ENCODE measurements around the gene WRNIP1.

WRNIP1 gene

DNA sequence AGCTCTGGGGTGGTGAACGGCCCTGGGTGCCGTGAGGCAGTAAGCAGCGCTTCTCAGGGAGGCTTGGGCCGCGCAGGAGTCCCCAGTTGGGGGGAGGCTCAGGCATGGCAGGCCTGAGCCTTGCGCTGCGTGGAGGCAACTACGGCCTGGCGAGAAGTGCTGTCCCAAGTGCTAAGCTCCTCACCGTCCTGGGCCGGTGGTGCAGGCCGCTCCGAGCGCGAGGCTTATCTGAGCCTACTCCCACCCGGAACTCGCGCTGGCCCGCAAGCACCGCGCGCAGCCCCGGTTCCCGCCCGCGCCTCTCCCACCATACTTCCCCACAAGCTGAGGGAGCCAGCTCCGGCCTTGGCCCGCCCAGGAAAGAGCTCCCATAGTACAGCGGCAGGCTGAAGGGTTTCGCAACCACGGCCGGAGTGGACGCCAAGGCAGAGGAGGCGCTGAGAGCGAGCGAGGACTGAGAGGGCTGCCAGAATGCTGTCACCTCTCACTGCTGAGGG, 1.8 kb upstream of the WRNIP1 start:
- DNase-seq, result no peak

DNA sequence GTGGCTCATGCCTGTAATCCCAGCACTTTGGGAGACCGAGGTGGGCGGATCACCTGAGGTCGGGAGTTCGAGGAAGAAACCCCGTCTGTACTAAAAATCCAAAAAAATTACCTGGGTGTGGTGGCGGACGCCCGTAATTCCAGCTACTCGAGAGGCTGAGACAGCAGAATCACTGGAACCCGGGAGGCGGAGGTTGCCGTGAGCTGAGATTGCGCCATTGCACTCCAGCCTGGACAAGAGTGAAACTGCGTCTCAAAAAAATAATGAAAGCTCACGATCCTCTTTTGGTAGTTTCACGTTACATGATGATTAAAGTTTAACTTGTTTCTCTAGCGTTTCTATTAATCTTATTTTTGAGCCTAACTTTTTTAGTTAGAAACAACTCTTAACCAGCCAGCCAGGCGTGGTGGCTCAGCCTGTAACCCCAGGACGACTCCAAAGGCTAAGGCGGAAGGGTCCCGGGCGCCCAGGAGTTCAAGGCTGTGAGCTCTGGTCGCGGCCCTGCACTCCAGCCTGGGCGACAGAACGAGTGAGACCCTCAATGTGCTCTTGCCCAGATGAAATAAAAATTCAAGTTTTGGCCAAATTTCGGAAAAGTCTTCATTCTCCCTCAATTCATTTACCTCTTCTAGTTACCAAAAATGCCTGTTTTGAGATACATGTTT, 1.2 kb upstream of the WRNIP1 start:
- no peak for DNase-seq

DNA sequence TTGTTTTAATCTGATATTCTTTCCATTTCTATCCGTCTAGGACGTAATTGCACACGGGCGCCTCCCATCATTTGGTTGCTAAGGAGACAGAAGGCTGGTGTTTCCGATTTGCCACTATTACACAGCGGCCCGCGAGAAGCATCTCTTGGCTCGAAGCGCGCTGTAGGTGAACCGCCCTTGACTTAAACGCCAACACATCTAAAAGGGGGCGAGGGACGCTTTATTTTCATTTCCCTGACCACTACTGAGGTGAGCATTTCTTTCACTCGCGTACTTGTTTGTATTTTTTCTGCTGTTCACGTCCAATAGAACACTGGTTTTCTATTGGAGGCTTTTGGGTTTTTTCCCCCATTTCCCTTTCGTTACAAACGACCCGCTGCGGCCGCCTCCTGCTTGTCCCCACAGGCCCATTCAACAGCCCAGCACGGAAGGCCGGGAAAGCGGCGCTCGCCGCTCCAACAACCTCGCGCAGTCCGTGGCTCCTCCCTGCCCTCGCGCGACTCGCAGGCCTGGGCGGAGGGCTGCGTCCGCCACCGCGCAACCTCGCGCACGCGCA, 505 bp upstream of the WRNIP1 start:
- peak; percentile 43 to 70 (median 63) for DNase-seq

DNA sequence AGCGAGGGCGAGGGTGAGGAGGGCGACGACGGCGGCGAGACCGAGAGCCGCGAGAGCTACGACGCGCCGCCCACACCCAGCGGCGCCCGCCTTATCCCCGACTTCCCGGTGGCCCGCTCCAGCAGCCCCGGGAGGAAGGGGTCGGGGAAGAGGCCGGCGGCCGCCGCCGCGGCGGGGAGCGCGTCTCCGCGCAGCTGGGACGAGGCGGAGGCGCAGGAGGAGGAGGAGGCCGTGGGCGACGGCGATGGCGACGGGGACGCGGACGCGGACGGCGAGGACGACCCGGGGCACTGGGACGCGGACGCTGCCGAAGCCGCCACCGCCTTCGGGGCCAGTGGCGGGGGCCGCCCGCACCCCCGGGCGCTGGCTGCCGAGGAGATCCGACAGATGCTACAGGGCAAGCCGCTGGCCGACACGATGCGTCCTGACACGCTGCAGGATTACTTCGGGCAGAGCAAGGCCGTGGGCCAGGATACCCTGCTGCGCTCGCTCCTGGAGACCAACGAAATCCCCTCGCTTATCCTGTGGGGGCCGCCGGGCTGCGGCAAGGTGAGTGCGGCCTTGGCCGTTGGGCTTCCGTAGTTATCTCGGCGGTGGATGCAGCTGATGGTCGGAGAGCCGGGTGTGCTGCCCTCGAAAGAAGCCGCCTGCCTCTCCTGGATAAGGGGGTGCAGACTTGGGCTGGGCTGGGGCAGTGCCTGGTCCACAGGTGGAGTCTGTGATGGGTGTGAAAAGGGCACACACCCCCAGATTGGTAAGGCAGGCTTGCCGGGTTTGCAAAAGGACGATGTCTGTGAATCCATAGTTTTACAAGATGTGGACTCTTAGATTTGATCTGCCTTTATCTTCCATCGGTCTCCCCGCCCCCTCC, 938 bp downstream of the WRNIP1 start:
- DNase-seq, result peak in 4 of 5 donors; percentile 14 to 50 (median 20)

DNA sequence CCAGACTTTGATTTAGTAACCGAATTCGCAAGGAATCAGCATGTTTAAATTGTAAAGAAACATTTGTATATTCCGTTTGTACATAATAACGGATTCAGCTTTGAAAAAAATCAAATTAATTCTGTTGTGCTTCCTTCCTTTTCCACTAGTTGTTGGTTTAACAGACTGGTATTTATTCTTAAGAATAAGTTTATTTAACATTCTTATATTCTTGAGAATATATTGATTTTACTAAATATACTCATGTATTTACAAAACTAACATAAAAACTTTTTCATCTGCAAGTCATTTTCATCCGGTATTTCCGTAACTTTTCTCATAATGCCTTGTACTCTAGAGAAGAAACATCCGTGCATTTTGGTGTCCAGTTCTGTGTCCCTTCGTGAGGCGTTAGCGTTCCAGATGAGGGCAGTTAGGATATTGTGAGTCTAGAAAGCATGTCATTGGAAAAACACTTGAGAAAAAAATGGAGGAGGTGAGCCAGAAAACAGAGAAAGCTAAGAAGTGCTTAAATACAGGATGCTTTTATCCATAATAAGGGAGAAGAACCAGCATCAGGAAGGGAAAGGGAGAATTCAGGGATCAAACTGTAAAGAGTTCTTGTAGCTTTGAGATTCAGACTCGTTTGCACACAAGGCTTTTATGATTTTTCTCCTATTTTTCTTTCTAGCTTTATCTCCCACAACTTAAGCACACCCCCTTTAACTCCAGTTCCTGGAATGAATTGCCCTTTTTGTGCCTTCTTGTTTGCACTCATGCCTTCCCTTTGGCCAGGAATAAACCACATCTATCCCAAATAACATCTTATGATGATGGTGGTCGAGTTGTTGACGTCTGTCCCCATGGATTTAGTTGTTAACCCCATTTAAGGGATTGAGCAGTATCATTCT, 1.8 kb downstream of the WRNIP1 start:
- no peak for DNase-seq

DNA sequence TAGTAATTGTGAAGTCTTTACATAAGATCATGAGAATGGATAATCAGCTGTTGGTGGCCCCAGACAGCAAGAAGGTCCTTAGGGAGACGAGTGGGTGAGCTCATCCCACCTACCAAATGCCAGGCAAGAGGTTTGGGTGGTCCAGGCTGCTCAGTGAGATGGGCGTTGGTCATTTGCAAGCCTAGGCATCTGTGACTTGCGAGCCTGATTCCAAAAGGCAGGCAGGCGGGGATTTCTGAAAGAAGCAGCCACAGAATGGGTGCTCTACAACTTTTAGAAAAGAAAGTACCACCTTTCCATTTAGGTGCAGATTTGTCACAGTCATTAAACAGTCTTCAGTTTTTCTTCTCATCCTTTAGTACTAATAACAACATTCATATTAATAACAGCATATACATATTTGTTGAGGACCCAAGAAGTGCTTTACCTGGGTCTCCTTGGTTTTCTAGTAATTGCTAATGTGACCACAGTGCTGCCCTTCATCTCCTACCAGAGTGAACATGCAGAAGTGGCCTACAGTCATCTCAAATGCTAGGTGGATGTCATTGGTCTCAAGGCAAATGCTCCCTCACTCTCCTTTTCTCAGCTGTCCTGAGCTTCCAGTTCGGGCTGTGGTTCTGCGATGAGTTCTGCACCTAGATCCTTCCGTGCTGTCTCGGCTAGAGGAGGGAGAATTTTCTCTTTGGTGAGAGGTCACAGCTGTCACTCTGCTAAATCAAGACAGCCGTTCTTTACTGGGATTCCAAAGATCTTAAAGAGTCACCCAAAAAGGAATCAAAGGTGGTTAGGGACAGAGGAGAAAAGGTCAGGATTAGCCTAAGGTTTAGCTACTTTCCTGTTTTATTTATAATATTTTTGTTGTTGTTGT, 2.7 kb downstream of the WRNIP1 start:
- DNase-seq, result peak in 1 of 5 donors; percentile 12

DNA sequence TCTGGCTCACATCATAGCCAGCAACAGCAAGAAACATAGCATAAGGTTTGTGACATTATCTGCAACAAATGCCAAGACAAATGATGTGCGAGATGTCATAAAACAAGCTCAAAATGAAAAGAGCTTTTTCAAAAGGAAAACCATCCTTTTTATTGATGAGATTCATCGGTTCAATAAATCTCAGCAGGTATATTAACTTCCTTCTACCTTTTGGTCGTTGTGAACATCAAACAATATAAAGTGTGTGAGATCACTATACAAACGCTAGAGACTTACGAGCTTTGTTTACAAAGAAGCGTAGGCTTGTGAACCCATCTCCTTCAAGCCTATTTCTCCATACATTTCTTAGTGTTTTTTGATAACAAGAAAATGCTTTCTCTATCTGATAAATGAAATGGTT, 3.5 kb downstream of the WRNIP1 start:
- no peak for DNase-seq

DNA sequence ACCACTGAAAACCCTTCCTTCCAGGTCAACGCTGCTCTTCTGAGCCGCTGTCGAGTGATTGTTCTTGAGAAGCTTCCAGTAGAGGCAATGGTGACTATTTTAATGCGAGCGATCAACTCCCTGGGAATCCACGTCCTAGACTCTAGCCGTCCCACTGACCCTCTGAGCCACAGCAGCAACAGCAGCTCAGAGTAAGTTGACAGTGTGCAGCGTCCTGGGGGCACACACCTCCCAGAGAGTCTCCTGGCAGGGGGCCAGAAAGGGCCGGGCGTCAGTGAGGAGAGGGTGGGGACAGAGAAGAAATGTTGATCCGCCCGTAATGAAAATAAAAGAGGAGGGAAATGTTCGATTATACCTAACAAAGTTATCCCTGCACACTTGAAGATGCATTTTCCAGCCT, 5.0 kb downstream of the WRNIP1 start:
- no peak for DNase-seq

DNA sequence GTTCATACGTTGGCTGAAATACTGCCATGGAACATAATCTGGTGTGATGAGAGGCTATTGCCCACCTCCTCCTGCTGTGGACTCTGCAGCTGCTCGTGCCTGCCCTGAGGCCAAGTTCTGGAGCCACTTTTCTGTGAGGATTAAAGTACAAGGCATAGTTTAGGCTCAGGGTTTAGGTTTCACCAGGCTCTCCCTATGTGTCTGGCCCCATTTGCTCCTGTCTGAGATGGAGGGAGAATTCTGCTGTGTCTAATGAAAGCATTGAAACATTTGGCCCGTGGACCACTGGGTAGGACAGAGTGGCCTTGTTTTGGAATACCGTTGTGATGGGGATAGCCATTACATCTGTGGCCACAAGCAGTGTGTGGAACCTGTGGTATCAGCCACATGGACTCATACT, 5.9 kb downstream of the WRNIP1 start:
- DNase-seq, result no peak

DNA sequence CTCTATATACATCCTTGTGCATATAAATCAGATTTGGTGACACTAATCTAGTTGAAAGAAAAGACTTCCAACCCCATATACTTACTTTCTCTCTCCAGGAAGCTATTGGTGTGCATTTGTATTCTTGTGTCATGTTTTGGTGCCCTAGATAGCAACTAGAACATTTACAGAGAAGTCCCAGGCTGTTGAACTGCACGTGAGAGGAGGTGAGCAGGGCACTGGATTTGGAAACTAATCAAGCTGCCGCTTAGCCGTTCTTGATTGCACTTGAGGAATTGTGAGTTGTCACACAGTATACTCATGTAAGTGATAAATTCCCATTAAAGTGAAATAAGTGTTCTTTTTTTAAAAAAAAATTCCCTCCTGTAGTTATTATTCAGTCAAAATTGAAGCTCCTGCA, 7.6 kb downstream of the WRNIP1 start:
- DNase-seq, result no peak

DNA sequence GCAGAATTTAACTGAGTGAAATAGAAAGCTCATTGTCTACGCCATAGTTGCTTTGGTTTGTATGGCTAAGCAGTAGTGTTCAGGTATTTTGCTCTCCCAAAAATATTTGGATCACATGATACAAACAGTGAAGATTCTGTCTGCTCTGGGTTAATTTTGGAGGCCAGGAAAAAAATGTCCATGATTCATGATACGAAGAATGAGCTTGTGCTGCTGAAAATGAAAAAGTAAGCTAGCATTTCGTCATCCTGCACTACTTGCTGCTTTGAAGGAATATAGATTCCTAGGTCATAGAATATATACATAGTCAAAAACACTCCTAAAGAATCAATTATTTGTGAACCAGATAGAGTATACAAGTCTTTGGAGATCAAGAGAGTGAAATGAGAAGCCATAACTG, 8.3 kb downstream of the WRNIP1 start:
- DNase-seq, result no peak

DNA sequence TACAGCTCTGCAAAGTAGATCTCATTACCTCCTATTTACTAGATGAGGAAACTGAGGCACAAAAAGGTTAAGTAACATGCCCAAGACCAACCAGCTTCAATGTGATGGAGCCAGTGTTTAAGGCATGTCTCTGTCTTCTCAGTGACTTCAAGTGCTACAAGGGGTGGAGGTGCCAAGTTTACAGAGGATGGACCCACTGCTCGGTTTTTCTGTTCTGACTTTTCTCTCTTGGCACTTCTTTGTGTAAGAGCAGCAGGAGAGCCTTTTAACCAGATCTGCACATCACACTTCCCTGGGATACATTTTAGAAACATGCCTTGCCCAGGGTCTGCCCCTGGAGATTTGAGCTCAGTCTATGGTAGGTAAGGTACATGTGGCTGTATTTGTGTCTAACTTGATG, 9.8 kb downstream of the WRNIP1 start:
- no peak for DNase-seq

DNA sequence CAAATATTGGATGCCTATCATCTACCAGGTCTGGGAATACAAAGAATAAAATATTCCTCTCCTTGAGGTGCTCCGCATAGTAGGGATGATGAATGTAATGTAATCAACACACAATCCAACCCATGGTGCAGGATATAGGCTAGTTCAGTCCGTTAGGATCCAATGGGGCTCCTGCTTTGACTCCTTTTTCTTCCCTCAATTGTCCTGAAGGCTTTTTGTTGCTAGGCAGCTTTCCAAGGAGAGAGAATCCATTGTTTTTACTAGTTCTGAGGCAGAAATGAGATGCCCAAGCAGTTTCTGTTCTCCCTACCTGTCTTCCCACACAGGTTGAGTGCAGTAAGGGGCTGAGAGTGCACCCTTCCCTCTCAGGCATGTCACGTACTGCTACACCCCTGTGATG, 12.1 kb downstream of the WRNIP1 start:
- DNase-seq, result no peak

DNA sequence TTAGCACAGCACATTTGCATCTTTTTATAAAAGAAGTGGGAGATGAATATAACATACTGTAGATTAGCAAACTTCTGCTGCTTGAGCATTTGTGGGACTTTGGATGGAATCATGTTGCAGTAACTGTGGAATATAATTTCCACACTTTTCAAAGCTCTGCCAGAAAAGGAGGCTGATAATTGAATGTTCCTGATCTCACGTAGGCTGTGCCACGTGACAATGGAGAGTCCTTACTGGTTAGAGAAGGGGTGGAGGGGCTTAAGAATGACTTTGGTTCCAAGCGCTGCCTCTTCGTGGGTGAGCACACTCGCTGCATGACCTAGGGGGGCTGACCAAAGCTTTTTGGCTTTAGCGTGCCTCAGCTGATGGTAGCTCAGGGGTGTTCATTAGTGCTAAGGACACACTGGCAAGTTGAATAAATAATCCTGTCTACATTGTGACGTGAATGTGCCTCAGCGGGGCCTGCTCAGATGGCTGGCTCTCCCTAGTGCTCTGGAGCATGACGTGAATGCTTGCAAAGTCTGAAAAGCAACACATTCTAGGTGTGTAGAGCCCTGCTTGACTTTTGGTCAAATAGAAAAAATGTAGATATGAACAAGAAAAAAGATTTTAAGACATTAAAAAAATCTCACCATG, 15.0 kb downstream of the WRNIP1 start:
- DNase-seq, result no peak

DNA sequence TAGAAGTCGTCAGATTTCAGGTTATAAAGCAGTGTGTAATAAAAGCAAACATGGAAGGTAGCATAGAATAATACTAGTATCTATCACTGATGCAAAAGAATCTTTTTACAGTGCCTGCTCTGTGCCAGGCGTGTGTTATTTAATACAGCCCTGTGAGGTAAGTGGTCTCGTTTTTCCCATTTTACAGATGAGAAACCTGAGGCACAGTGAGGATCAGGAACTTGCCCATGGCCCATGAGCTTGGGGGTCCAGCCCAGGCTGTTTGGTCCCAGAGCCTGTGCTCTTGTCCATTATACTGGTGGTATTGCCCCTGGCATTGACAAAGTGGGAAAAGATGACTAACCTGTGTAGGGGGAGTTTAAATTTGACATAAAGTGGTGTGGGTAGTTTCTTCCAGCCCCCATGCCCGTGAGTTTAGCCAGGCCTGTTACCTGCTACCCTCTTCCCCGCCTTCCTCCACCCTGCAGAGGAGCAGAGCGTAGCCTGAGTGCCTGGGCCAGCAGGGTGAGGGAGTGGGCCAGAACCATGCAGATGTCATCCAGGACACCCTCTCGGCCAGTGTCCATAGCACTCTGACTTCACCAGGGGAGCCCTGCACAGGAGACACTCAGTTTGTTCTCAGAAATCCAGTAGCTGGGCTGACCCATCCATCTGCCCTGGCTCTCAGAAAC, 16.6 kb downstream of the WRNIP1 start:
- DNase-seq, result no peak

DNA sequence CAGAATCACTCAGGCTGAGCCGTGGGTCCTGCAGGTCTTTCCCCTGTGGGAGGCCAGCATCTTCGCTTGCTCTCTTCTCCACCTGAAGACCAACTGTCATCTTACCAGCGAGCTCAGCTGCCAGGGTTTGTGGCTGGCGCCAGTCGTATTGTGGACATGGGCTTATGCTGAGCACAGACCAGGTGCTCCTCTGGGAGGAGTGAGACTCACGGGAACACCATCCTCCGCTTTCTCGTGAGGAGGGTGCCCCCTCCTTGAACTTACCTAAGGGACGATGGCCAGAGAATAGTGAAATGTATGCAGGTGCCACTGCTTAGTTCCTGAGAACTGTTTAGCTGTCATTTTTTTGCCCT, 17.1 kb downstream of the WRNIP1 start:
- no peak for DNase-seq

DNA sequence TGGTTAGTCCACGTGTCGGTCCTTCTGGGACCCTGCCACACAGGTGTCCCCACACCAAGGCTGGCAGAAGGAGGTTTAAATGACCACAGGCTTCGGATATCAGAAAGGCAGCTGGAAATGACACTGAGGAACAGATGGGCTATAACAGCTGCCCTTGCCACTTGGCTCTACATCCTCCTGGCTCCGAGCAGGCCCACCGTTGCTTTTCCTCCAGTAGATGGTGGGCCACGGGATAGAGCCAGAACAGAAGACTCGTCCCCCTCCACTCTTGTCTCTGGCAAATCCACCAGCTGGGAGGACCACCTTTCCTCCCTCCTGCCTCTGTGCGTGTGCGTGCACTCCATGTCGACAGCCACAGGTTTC, 17.6 kb downstream of the WRNIP1 start:
- DNase-seq, result no peak

DNA sequence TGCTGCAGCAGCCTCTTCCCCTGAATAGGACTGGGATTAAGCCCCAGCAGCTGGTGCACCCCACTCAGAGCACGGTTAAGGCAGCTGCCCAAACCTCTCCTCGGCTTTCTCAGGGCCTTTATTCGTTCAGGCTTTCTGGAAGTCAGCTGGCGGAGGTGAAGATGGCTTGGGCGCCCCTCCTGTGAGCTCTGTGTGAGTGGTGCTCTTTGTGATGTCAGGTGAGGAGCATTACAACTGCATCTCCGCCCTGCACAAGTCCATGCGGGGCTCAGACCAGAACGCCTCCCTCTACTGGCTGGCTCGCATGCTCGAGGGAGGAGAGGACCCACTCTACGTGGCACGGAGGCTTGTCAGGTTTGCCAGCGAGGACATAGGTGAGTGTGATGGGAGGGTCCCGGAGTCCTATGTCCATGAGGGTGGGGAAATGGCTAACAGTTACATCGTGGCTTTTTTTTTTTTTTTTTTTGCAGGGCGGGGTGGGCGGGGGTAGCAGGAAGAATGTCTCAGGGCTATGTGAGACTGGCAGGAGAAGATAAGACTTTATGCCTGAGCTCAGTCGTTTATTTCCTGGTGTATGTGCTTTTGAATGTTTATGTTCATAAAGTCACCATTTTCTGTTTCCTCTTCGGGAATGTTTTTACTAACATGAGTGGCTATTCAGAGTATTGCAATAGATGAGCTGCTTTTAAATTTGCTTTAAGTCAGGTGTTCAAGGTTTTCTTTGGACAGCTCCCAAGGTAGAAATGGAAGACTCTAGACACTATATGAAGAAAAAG, 18.2 kb downstream of the WRNIP1 start:
- DNase-seq, result no peak

DNA sequence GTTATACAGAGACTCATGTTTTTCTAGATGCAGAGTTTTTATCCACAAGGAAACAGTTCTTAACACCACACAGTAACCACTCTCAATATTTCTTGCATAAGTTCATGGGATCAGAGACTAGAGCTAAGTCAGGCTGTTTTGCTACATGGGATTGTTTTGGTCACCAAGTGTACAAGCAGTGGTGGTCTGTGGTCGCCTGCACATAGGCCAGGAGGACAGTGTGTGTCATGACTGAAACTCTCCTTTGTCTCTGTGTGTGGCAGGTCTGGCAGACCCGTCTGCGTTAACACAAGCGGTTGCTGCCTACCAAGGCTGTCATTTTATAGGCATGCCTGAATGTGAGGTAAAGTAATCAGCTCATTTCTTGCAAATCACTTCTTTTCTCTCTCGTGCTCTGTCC, 18.9 kb downstream of the WRNIP1 start:
- DNase-seq, result no peak

DNA sequence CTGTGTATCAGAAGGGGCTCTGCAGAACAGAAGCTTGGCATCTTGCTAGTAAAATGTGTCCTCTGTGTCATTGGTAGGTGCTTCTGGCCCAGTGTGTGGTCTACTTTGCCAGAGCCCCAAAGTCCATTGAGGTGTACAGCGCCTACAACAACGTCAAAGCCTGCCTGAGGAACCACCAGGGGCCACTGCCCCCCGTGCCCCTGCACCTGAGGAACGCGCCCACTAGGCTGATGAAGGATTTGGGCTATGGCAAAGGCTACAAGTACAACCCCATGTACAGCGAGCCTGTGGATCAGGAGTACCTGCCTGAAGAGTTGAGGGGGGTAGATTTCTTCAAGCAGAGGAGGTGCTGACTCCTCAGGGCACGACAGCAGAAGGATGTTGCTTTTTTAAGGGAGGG, 19.7 kb downstream of the WRNIP1 start:
- DNase-seq, result no peak

All from T-helper 1 cell (primary cell).